HepG2 (cell line): ENCODE results near the gene DUS1L. TPM values are rescaled to one million over a fixed set of nuclear protein-coding genes. Genes with fewer than 3 reads are reported as not detected.

Experiments
- CBX2 ChIP-seq, 2 experiments: fragments of 200-600 bp in 1 of 2; sonication (generic); formaldehyde crosslinking in 1 of 2; IDR thresholded peaks; 2 replicates each; pipeline versions ENCODE4 v1.7.0 to v1.8.1; 2018 to 2022; ENCODE audit warnings: low read depth in 2 of 2, low read length in 1 of 2, mild to moderate bottlenecking in 1 of 2, missing genetic modification reagents in 1 of 2
- CEBPB ChIP-seq: IDR thresholded peaks from 2 replicates; pipeline ENCODE4 v1.6.1; 2011; ENCODE audit warnings: low read depth, low read length, improper control_type of control experiment, borderline replicate concordance
- ESRRA ChIP-seq: sonication (generic); formaldehyde crosslinking; IDR thresholded peaks from 2 replicates; pipeline ENCODE4 v1.5.1; 2020; ENCODE audit warnings: mild to moderate bottlenecking, low read depth, missing genetic modification reagents
- FOXJ3 ChIP-seq: sonication (generic); formaldehyde crosslinking; IDR thresholded peaks from 2 replicates; pipeline ENCODE4 v1.4.0; 2020; ENCODE audit warnings: missing genetic modification reagents, mild to moderate bottlenecking, borderline replicate concordance
- MEIS2 ChIP-seq: sonication (generic); formaldehyde crosslinking; IDR thresholded peaks from 2 replicates; pipeline ENCODE4 v1.9.0; 2021; ENCODE audit warnings: mild to moderate bottlenecking, missing genetic modification reagents
- RFX3 ChIP-seq: IDR thresholded peaks from 2 replicates; pipeline ENCODE4 v1.6.1; 2016; ENCODE audit warnings: missing biosample characterization, missing genetic modification reagents
- SMAD1 ChIP-seq: sonication (generic); formaldehyde crosslinking; IDR thresholded peaks from 2 replicates; pipeline ENCODE4 v1.4.0; 2020; ENCODE audit warnings: missing genetic modification reagents, low read depth, mild to moderate bottlenecking, borderline replicate concordance
- SMARCC2 ChIP-seq: fragments of 450-650 bp; IDR thresholded peaks from 2 replicates; pipeline ENCODE4 v1.6.1; 2017; ENCODE audit warnings: antibody characterized with exemption, mild to moderate bottlenecking
- SNRNP70 ChIP-seq: fragments of 200-400 bp; formaldehyde crosslinking; IDR thresholded peaks from 2 replicates; pipeline ENCODE4 v1.6.1; 2017; ENCODE audit warnings: mild to moderate bottlenecking, low read depth, low read length, moderate library complexity
- WIZ ChIP-seq: sonication (generic); formaldehyde crosslinking; IDR thresholded peaks from 2 replicates; pipeline ENCODE4 v1.5.1; 2020; ENCODE audit warnings: mild to moderate bottlenecking, missing genetic modification reagents
- YEATS2 ChIP-seq: sonication (generic); formaldehyde crosslinking; IDR thresholded peaks from 2 replicates; pipeline ENCODE4 v1.4.0; 2020; ENCODE audit warnings: missing genetic modification reagents, borderline replicate concordance
- YY1 ChIP-seq: IDR thresholded peaks from 2 replicates; pipeline ENCODE4 v1.6.1; 2011; ENCODE audit warnings: low read length, low read depth, moderate library complexity, mild to moderate bottlenecking; ENCODE audit not compliant: insufficient read depth, insufficient replicate concordance
- ZBED4 ChIP-seq: sonication (generic); formaldehyde crosslinking; IDR thresholded peaks from 2 replicates; pipeline ENCODE4 v1.4.0; 2020; ENCODE audit warnings: missing genetic modification reagents, borderline replicate concordance
- ZKSCAN1 ChIP-seq: fragments of 150-350 bp; IDR thresholded peaks from 2 replicates; pipeline ENCODE4 v1.6.1; 2014; ENCODE audit warnings: low read length
- ZNF224 ChIP-seq: sonication (generic); formaldehyde crosslinking; IDR thresholded peaks from 2 replicates; pipeline ENCODE4 v1.5.0; 2020; ENCODE audit warnings: mild to moderate bottlenecking, missing genetic modification reagents
- ZNF253 ChIP-seq: sonication (generic); formaldehyde crosslinking; IDR thresholded peaks from 2 replicates; pipeline ENCODE4 v1.8.0; 2022; ENCODE audit warnings: mild to moderate bottlenecking, missing genetic modification reagents, borderline replicate concordance
- ZNF512B ChIP-seq: sonication (generic); formaldehyde crosslinking; IDR thresholded peaks from 2 replicates; pipeline ENCODE4 v1.5.1; 2020; ENCODE audit warnings: missing genetic modification reagents, mild to moderate bottlenecking, borderline replicate concordance
- ZNF563 ChIP-seq: sonication (generic); formaldehyde crosslinking; IDR thresholded peaks from 2 replicates; pipeline ENCODE4 v1.8.0; 2022; ENCODE audit warnings: mild to moderate bottlenecking, moderate library complexity, missing genetic modification reagents
- ZNF576 ChIP-seq: sonication (generic); formaldehyde crosslinking; IDR thresholded peaks from 2 replicates; pipeline ENCODE4 v1.4.0; 2020; ENCODE audit warnings: mild to moderate bottlenecking, missing genetic modification reagents
- ZNF703 ChIP-seq: sonication (generic); formaldehyde crosslinking; IDR thresholded peaks from 2 replicates; pipeline ENCODE4 v1.5.1; 2020; ENCODE audit warnings: missing genetic modification reagents, mild to moderate bottlenecking, moderate library complexity, borderline replicate concordance
- ZNF788 ChIP-seq: sonication (generic); formaldehyde crosslinking; IDR thresholded peaks from 2 replicates; pipeline ENCODE4 v1.5.0; 2020; ENCODE audit warnings: mild to moderate bottlenecking, missing genetic modification reagents, borderline replicate concordance
- ZNF839 ChIP-seq: sonication (generic); formaldehyde crosslinking; IDR thresholded peaks from 2 replicates; pipeline ENCODE4 v1.4.0; 2020; ENCODE audit warnings: missing genetic modification reagents, mild to moderate bottlenecking, borderline replicate concordance
- polyA plus RNA-seq, 8 experiments: library from polyadenylated mRNA; depleted of rRNA in 3 of 8; stranded (reverse) in 7 of 8; unstranded in 1 of 8; fragments of >200 nt; fragmentation: Illumina TruSeq in 4 of 8; extraction: Trizol in 4 of 8; gene quantifications; 2 replicates each; pipeline versions ENCODE4 v1.2.1 to v1.2.3, GENCODE V29; 2011 to 2016; ENCODE audit warnings: low read depth in 4 of 8, missing spikeins in 1 of 8, mixed read lengths in 1 of 8; ENCODE audit not compliant: insufficient read depth in 1 of 8
- total RNA-seq, 5 experiments: library from RNA; depleted of rRNA; stranded (reverse); fragments of >200 nt; fragmentation: Illumina TruSeq; extraction: Trizol; gene quantifications; 2 replicates each; pipeline ENCODE4 v1.2.3, GENCODE V29; 2016; ENCODE audit warnings: low read depth in 1 of 5

The DUS1L gene
- total and polyA plus RNA-seq, 2 of the 13 experiments (the other 11 are each of a cell fraction or from before 2014, with no cell fraction given) = 81.0 to 109 TPM

GRCh38 chr17:82037092-82037888 is 28.3 kb downstream of the DUS1L start, which contains the start of gene DCXR (continued):
- TF ChIP-seq ZBED4 (CRISPR knock-in tag) (no peak; the same call in 1 of the 2 replicates), YY1 (peak; percentile 85), ZNF839 (CRISPR knock-in tag) (no peak), YEATS2 (peak; percentile 57; the same call in 1 of the 2 replicates), ZNF576 (CRISPR knock-in tag) (no peak; the same call in 1 of the 2 replicates), ZNF563 (CRISPR knock-in tag) (peak; percentile 98), ZNF703 (CRISPR knock-in tag) (no peak), CEBPB (no peak), CBX2 (IDR thresholded peaks at IDR 0.05; ENCODE audit: low read depth, low read length) (no peak), CBX2 (CRISPR knock-in tag; IDR thresholded peaks at IDR 0.05; ENCODE audit: low read depth) (no peak), SNRNP70 (no peak; the same call in 1 of the 2 replicates), RFX3 (CRISPR knock-in tag) (no peak), MEIS2 (CRISPR knock-in tag) (peak; percentile 93), ZNF512B (no peak), SMARCC2 (no peak), WIZ (CRISPR knock-in tag) (peak; percentile 85; the same call in 1 of the 2 replicates), ZNF224 (CRISPR knock-in tag) (peak; percentile 76; the same call in 1 of the 2 replicates), ESRRA (CRISPR knock-in tag) (peak; percentile 82; the same call in 1 of the 2 replicates), ZKSCAN1 (no peak), SMAD1 (CRISPR knock-in tag) (0 out of 2 replicates have a peak, but pooled peaks have one; percentile 77), FOXJ3 (no peak), ZNF788 (peak; percentile 61; the same call in 1 of the 2 replicates), ZNF253 (CRISPR knock-in tag) (peak; percentile 90; the same call in 1 of the 2 replicates)
